Endodermal cell (in vitro differentiated cells): ENCODE results near the gene GSTO2. TPM values are rescaled to one million over a fixed set of nuclear protein-coding genes. Genes with fewer than 3 reads are reported as not detected.

Experiments
- DNase-seq: peaks from one replicate; pipeline ENCODE4 v3.0.0-alpha.2; 2017
- H3K27ac ChIP-seq: 2 replicates; pipeline ENCODE4 v1.5.1; 2013; ENCODE audit warnings: mild to moderate bottlenecking, low read depth, low read length, moderate library complexity
- H3K27me3 ChIP-seq: 2 replicates; pipeline ENCODE4 v1.6.1; 2013; ENCODE audit warnings: mild to moderate bottlenecking, low read length, moderate library complexity; ENCODE audit not compliant: insufficient read depth, control insufficient read depth, poor library complexity, severe bottlenecking
- H3K36me3 ChIP-seq: 2 replicates; pipeline ENCODE4 v1.7.0; 2013; ENCODE audit warnings: mild to moderate bottlenecking, low read length, moderate library complexity; ENCODE audit not compliant: control insufficient read depth, insufficient read depth
- H3K4me1 ChIP-seq: one replicate; pipeline ENCODE4 v1.7.0; 2013; ENCODE audit warnings: low read length; ENCODE audit not compliant: control insufficient read depth, insufficient read depth
- H3K4me3 ChIP-seq: 2 replicates; pipeline ENCODE4 v1.5.1; 2013; ENCODE audit warnings: mild to moderate bottlenecking, low read length, moderate library complexity
- H3K9ac ChIP-seq: 2 replicates; pipeline ENCODE4 v1.6.1; 2013; ENCODE audit warnings: mild to moderate bottlenecking, low read length, moderate library complexity; ENCODE audit not compliant: poor library complexity, severe bottlenecking; ENCODE audit errors: extremely low read depth
- H3K9me3 ChIP-seq: 2 replicates; pipeline ENCODE4 v1.6.1; 2013; ENCODE audit warnings: mild to moderate bottlenecking, low read length, moderate library complexity; ENCODE audit not compliant: control insufficient read depth
- H3K27ac Mint-ChIP-seq: 2 replicates; pipeline ENCODE4 v1.8.0; 2020; ENCODE audit warnings: mixed read lengths
- H3K27me3 Mint-ChIP-seq: 2 replicates; pipeline ENCODE4 v1.8.0; 2021; ENCODE audit warnings: mild to moderate bottlenecking, mixed read lengths; ENCODE audit not compliant: insufficient read depth
- H3K36me3 Mint-ChIP-seq: 2 replicates; pipeline ENCODE4 v1.8.0; 2020; ENCODE audit warnings: low read depth, mixed read lengths
- H3K4me1 Mint-ChIP-seq: 2 replicates; pipeline ENCODE4 v1.8.0; 2020; ENCODE audit warnings: mixed read lengths
- H3K4me3 Mint-ChIP-seq: 2 replicates; pipeline ENCODE4 v1.8.0; 2020; ENCODE audit warnings: mild to moderate bottlenecking, moderate library complexity, mixed read lengths
- H3K9me3 Mint-ChIP-seq: 2 replicates; pipeline ENCODE4 v1.8.0; 2020; ENCODE audit warnings: mild to moderate bottlenecking, mixed read lengths
- CTCF ChIP-seq: fragments of 200-600 bp; sonication (generic); conservative IDR thresholded peaks from 2 replicates; pipeline ENCODE4 v1.5.0; 2021; ENCODE audit warnings: antibody characterized with exemption, mild to moderate bottlenecking
- WGBS, 2 experiments: methylation state at CpG; one replicate each; pipeline versions ENCODE4 v1.1.5 to v1.1.7; 2013; ENCODE audit warnings: missing lambda C conversion rate in 2 of 2, mixed read lengths in 1 of 2; ENCODE audit not compliant: insufficient coverage in 1 of 2, insufficient read length in 1 of 2; 5-methylcytosine and 5-hydroxymethylcytosine counted together
- microRNA-seq: library from miRNA; unstranded; fragments of <30 nt; microRNA quantifications from one replicate; pipeline ENCODE4 v1.2.0, GENCODE V29; 2020; ENCODE audit warnings: borderline microRNAs expressed
- total RNA-seq, 2 donors: library from RNA; stranded (reverse); fragmentation: NEBNext Ultra II Directional in 1 of 2; extraction: Animal tissue kit (Norgen Biotek cat#: 25700) in 1 of 2; gene quantifications; 2 replicates in 1 of 2; 3 replicates in 1 of 2; pipeline ENCODE4 v1.2.1, GENCODE V29; 2021

GSTO2 gene
- total RNA-seq, 2 donors from 2014 or later, result 17.8 to 18.8 TPM

- Mint-ChIP-seq H3K4me3 (no peak overlapping the region), H3K4me1 (peaks cover 1% of the 10 kb centered on the region), H3K9me3 (no peaks in the 10 kb centered on the region), H3K27ac (no peak overlapping the region), H3K27me3 (peaks cover 9% of the 10 kb centered on the region), H3K36me3 (no peaks in the 10 kb centered on the region)
- Histone ChIP-seq H3K27ac (no peak overlapping the region), H3K4me1 (no peaks in the 10 kb centered on the region), H3K4me3 (no peak overlapping the region), H3K9ac (no peak overlapping the region), H3K9me3 (no peaks in the 10 kb centered on the region), H3K27me3 (peaks cover 26% of the 10 kb centered on the region), H3K36me3 (no peaks in the 10 kb centered on the region)
- TF ChIP-seq CTCF, result no peak
- WGBS, 2 experiments, result 90 to 97% methylated on average over 1 of the region's 1 CpG
- DNase-seq, result no peak
Measured at GRCh38 chr10:104351919-104352318, 82.9 kb downstream of the GSTO2 start.

- Histone ChIP-seq H3K9me3 (no peaks in the 10 kb centered on the region), H3K27me3 (peaks cover 26% of the 10 kb centered on the region), H3K4me3 (peak within 1 kb of the TSS; percentile 48), H3K27ac (no peak within 1 kb of the TSS), H3K9ac (no peak within 1 kb of the TSS), H3K4me1 (no peaks in the 10 kb centered on the region), H3K36me3 (no peaks in the 10 kb centered on the region)
- 26 to 28% methylated on average over 36 to 43 of the region's 43 CpGs for WGBS, 2 experiments
- peak; percentile 86 for TF ChIP-seq CTCF
- no peak within 1 kb of the TSS for H3K27ac Mint-ChIP-seq
- H3K9me3 Mint-ChIP-seq, result no peaks in the 10 kb centered on the region
- no peak within 1 kb of the TSS for H3K4me3 Mint-ChIP-seq
- DNase-seq, result peak; percentile 99
- peaks cover 9% of the 10 kb centered on the region for H3K27me3 Mint-ChIP-seq
- no peaks in the 10 kb centered on the region for H3K36me3 Mint-ChIP-seq
- H3K4me1 Mint-ChIP-seq, result peaks cover 1% of the 10 kb centered on the region
Measured at GRCh38 chr10:104353325-104354048, 84.5 kb downstream of the GSTO2 start, which contains the start of gene CFAP58. CFAP58 (plus strand) TSS chr10:104353833; CDS start chr10:104353898, 65 bp downstream.

Small RNA genes lying within 50 kb of the gene (microRNA-seq; reads per million reads assigned to microRNA genes)
- not detected for gene MIR4482

Other genes starting within 250 kb of the GSTO2 start
- gene COL17A1, start 183.3 kb upstream of the GSTO2 start, total RNA-seq, result 1 to 10 TPM; 1.1 to 2.3 TPM
- 10 to 100 TPM in 1 of 2 donors, 1 to 10 TPM in 1; 9.2 to 12.0 TPM for gene SFR1, start 147.0 kb upstream of the GSTO2 start, total RNA-seq
- 1 to 10 TPM; 2.6 to 4.1 TPM for gene CFAP43, start 36.8 kb upstream of the GSTO2 start, total RNA-seq
- 100 to 1,000 TPM; 208 to 223 TPM for gene GSTO1, start 14.3 kb upstream of the GSTO2 start, total RNA-seq
- gene ITPRIP, start 69.3 kb downstream of the GSTO2 start, total RNA-seq, result 10 to 100 TPM in 1 of 2 donors, 1 to 10 TPM in 1; 9.1 to 11.0 TPM
- gene CFAP58, start 84.6 kb downstream of the GSTO2 start, total RNA-seq, result under 1 TPM; 0.68 to 0.97 TPM